ENCODE data around the gene SPIRE1. TPM values are rescaled to one million over a fixed set of nuclear protein-coding genes. Genes with fewer than 3 reads are reported as not detected.
A peak's percentile ranks its signal among the peaks of the same experiment; 100 is the strongest.

Gene SPIRE1
- total RNA-seq = 47.0 and 53.6 TPM in 2 replicates
- long read RNA-seq, partial matches to known transcripts = 5 of 31 reads
- long read RNA-seq, other reads (novel, unspliced or antisense) = 26 of 31 reads

DNA sequence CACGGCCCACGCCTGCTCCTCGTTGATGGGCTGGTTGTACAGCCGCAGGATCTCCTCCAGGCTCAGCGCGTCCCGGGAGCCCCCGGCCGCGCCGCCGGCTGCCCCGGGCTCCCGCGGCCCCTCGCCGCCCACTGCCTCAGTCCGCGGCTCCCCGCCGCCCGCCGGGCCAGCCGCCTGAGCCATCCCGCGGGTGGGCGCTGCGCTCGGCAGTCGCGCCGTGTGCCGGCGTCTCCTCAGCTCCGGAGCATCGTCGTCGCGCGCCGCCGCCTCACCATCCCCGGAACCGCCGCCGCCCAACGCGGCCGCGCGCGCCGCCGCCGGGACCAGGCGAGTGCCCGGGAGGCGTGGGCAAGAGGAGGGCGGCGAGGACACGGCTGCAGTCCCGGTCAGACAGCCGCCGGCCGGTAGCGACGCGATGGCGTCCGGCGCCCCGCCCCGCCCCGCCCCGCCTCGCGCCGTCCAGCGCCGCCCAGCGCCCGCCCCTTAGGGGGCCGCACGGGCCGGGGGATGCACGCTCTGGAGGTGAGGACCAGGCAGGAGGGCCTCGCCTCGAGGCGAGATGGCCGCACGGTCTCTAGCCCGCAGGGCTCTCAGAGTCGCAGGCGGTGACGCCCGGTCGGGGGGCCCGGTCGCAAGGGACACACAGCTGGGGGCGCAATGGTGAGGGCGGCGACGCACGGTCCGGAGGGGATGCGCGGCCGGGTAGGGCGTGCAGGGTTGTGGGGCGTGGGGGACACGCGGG lies at the start of gene SPIRE1:
SPIRE1 (minus strand) TSS at position 424 of the 742 bp plus-strand sequence; CDS start at position 183, 241 bp downstream.
- peaks cover 45% of the 10 kb centered on the region for H3K4me1 Mint-ChIP-seq (ENCODE audit: unreplicated experiment)
- peak within 1 kb of the TSS; percentile 85 for H3K4me3 Mint-ChIP-seq (ENCODE audit: unreplicated experiment)
- peak; percentile 89 for DNase-seq (ENCODE audit: extremely low spot score, unreplicated experiment)
- H3K36me3 Mint-ChIP-seq (ENCODE audit: unreplicated experiment) = peaks cover 4% of the 10 kb centered on the region
- no peaks in the 10 kb centered on the region for H3K9me3 Mint-ChIP-seq (ENCODE audit: unreplicated experiment)
- TF ChIP-seq, protein P1, sequence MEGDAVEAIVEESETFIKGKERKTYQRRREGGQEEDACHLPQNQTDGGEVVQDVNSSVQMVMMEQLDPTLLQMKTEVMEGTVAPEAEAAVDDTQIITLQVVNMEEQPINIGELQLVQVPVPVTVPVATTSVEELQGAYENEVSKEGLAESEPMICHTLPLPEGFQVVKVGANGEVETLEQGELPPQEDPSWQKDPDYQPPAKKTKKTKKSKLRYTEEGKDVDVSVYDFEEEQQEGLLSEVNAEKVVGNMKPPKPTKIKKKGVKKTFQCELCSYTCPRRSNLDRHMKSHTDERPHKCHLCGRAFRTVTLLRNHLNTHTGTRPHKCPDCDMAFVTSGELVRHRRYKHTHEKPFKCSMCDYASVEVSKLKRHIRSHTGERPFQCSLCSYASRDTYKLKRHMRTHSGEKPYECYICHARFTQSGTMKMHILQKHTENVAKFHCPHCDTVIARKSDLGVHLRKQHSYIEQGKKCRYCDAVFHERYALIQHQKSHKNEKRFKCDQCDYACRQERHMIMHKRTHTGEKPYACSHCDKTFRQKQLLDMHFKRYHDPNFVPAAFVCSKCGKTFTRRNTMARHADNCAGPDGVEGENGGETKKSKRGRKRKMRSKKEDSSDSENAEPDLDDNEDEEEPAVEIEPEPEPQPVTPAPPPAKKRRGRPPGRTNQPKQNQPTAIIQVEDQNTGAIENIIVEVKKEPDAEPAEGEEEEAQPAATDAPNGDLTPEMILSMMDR (IDR thresholded peaks at IDR 0.05) = no peak
- H3K27ac Mint-ChIP-seq (ENCODE audit: unreplicated experiment) = peak within 1 kb of the TSS; percentile 88
- no peaks in the 10 kb centered on the region for H3K27me3 Mint-ChIP-seq (ENCODE audit: unreplicated experiment)

DNA sequence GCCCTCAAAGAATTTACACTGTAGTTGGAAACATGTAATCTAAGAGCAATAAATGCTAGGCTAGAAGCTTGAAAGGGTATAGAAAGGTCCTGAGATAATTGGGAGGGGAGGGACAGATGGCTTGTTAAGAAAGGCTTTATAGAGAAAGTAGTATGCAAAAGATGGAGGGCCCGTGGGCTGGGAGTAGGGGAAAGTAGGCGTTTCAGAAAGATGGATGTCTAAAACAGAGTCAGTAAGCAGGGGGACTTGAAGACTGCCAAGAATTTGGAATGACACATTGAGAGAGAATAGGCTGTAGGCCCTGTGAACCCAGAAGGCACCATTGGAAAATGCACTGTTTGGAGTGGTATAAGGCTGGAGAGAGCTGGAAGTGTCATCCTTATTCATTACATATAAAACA lies 45.8 kb upstream of the SPIRE1 start:
- DNase-seq (ENCODE audit: extremely low spot score, unreplicated experiment) = no peak
- TF ChIP-seq, protein P1 (IDR thresholded peaks at IDR 0.05) = no peak
- peak overlapping the region; percentile 99 for H3K27ac Mint-ChIP-seq (ENCODE audit: unreplicated experiment)
- peaks cover 14% of the 10 kb centered on the region for H3K36me3 Mint-ChIP-seq (ENCODE audit: unreplicated experiment)
- H3K4me3 Mint-ChIP-seq (ENCODE audit: unreplicated experiment) = peak overlapping the region; percentile 95
- no peaks in the 10 kb centered on the region for H3K9me3 Mint-ChIP-seq (ENCODE audit: unreplicated experiment)
- peaks cover 34% of the 10 kb centered on the region for H3K4me1 Mint-ChIP-seq (ENCODE audit: unreplicated experiment)
- no peaks in the 10 kb centered on the region for H3K27me3 Mint-ChIP-seq (ENCODE audit: unreplicated experiment)

DNA sequence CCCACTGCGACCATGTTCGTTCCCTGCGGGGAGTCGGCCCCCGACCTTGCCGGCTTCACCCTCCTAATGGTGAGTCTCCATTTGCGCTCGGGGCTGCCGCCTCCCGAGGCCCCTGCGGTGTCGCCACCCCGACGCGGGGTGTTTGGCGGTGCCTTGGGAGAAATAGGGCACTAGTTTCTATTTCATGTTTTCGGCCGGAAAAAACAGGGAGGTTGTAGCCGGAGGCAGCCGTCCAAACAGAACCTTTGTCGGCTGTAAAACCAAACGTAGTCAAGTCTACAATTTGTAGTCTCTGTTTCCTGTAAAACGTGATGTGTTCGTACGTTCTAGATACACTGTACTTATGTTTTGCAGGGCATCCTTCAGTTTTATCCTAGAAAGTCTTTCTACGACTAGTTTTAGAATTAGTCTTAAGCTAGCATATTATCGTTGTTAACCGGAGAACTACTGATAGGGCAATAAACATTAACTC lies 45.2 kb upstream of the SPIRE1 start:
- no peak for DNase-seq (ENCODE audit: extremely low spot score, unreplicated experiment)
- Mint-ChIP-seq H3K27me3 (ENCODE audit: unreplicated experiment) (no peaks in the 10 kb centered on the region), H3K27ac (ENCODE audit: unreplicated experiment) (peak overlapping the region; percentile 99), H3K36me3 (ENCODE audit: unreplicated experiment) (peaks cover 17% of the 10 kb centered on the region), H3K4me1 (ENCODE audit: unreplicated experiment) (peaks cover 34% of the 10 kb centered on the region), H3K9me3 (ENCODE audit: unreplicated experiment) (no peaks in the 10 kb centered on the region), H3K4me3 (ENCODE audit: unreplicated experiment) (peak overlapping the region; percentile 95)
- TF ChIP-seq, protein P1 (IDR thresholded peaks at IDR 0.05) = no peak

DNA sequence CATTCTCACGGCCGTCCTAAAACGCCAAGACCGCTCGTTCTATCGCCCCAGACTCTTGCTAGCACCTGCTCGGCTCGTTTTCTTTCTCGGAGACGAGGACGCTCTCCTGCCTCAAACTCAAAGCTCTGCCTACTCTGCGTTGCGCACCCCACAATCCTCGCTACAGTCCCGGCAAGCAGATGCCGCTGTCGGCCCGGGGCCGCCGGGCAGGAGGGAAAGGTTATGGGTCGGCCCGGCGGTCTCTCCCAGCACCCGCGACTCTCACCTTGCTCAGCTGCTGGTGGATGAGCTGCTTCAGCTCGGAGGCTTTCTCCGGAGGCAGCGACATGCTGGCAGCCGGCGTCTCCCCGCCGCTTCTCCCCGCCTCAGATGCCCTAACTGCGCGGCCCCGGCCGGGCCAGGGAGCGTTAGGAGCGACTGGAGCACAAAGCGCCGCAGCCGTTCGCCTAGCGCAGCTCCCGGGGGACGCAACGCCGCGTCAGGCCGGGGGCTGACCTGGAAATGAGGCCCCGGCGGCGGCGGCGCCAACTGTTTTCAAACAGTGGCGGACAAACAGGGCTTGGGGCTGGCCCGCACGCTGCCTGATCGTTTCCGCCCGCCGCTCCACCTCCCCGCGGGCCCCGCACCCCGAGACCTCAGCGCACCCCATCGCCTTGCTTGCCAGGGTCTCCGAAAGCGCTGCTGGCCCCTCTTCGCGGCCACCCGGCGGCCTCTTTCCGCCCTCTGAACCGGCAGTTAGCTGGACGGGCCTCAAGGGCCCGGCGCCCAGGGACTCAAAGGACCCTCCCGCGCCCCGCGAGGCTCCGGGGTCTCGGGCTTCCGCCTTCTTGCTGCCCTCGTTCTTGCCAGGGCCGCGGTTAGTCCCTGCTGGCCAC lies 44.6 kb upstream of the SPIRE1 start, which contains the start of the genes CEP76 and PSMG2:
CEP76 (minus strand) TSS at position 503 of the 875 bp plus-strand sequence; CDS start at position 328, 175 bp downstream.
PSMG2 (plus strand) TSS at position 822 of the 875 bp plus-strand sequence. CDS start 66 bp downstream, outside the sequence.
- H3K36me3 Mint-ChIP-seq (ENCODE audit: unreplicated experiment) = peaks cover 13% of the 10 kb centered on the region

More for the DNA sequence above, 44.6 kb upstream of the SPIRE1 start, which contains the start of the genes CEP76 and PSMG2:
- Mint-ChIP-seq H3K4me3 (ENCODE audit: unreplicated experiment) (peak within 1 kb of the TSS; percentile 95), H3K27ac (ENCODE audit: unreplicated experiment) (peak within 1 kb of the TSS; percentile 99), H3K9me3 (ENCODE audit: unreplicated experiment) (no peaks in the 10 kb centered on the region), H3K4me1 (ENCODE audit: unreplicated experiment) (peaks cover 34% of the 10 kb centered on the region), H3K27me3 (ENCODE audit: unreplicated experiment) (no peaks in the 10 kb centered on the region)
- peak; percentile 95 for DNase-seq (ENCODE audit: extremely low spot score, unreplicated experiment)
- TF ChIP-seq, protein P1 (IDR thresholded peaks at IDR 0.05) = no peak

Measured in osteocyte (in vitro differentiated cells).